H1 (cell line): ENCODE measurements around the gene TRHDE. TPM values are rescaled to one million over a fixed set of nuclear protein-coding genes. Genes with fewer than 3 reads are reported as not detected.

Experiments
- FOSL1 ChIP-seq: IDR thresholded peaks from 2 replicates; pipeline ENCODE4 v1.6.1; 2011; ENCODE audit warnings: mild to moderate bottlenecking, low read depth, low read length, moderate library complexity; ENCODE audit not compliant: insufficient read depth
- USF2 ChIP-seq: IDR thresholded peaks from 2 replicates; pipeline ENCODE4 v1.6.1; 2011; ENCODE audit warnings: low read length, improper control_type of control experiment
- polyA plus RNA-seq, 7 experiments: library from polyadenylated mRNA; depleted of rRNA in 3 of 7; stranded (reverse) in 5 of 7; unstranded in 2 of 7; fragments of >200 nt in 5 of 7; fragments of 200-250 nt in 2 of 7; gene quantifications; 1 replicate in 5 of 7; 2 replicates in 1 of 7; 4 replicates in 1 of 7; pipeline versions ENCODE4 v1.2.1 to v1.2.3, GENCODE V29; 2011 to 2013; ENCODE audit warnings: missing spikeins in 2 of 7, mixed read lengths in 2 of 7
- total RNA-seq: library from RNA; stranded (reverse); fragmentation: NEBNext Ultra II Directional; extraction: Animal tissue kit (Norgen Biotek cat#: 25700); gene quantifications from 2 replicates; pipeline ENCODE4 v1.2.1, GENCODE V29; 2021

TRHDE gene
- total and polyA plus RNA-seq, 2 of the 8 experiments (the other 6 are each of a cell fraction or from before 2014, with no cell fraction given) = 1.3 to 5.0 TPM

GRCh38 chr12:72295101-72295500, 22.9 kb downstream of the TRHDE start (continued):
- TF ChIP-seq USF2 (no peak), FOSL1 (no peak)
